ENCODE data around the gene MIGA2.

MIGA2 gene

GRCh38 chr9:129038109-129038852 is 1.9 kb downstream of the MIGA2 start:
- DNase-seq: no peak

DNA sequence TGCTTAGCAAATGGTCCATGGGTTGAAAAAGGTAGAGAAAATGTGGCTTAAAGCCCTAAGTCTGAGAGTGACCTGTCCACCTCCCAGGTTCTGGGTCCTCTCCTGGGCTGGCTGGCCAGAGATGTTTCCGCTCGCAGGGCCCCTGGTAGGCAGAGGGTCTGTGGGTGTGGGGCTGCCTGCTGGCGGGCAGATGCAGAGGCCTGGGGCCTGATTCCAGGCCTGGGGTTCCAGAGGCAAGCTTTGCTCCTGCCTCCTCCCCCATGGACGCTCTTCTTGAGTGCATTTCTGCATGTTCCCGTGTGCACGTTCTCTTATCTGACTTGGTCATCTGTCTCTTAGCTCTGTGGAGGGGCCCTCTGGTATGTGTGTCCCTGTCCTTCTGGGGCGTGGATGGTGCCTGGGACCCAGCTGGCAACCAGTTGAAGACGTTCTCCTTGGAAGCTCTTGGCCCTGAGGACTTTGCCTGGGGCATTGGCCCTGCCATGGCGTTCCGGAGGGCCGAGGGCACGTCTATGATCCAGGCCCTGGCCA is 3.8 kb downstream of the MIGA2 start:
- no peak for DNase-seq

- DNase-seq: no peak
Observed at GRCh38 chr9:129042016-129042415, 5.6 kb downstream of the MIGA2 start.

DNA sequence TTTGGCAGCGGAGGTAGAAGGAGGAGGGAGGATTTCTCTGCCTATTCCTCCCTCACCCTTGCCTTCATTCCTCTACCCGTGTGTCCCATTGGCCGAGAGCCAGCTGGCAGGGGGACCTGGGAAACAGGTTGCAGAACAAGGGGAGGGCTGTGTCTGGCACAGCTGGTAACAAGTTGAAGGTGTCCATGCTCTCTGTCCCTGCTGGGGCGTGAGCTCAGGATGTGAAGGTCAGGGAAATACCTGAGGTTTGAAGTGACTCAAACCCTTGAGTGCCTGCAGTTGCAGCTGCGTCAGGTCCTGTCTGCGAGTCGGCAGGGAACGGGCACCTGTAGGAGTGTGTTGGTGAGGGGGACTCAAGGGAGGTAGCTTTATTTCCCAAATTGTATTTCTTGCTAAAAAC is 16.2 kb downstream of the MIGA2 start:
- no peak for DNase-seq

GRCh38 chr9:129053020-129053419 is 16.6 kb downstream of the MIGA2 start:
- no peak for DNase-seq

GRCh38 chr9:129054163-129054851 is 17.9 kb downstream of the MIGA2 start:
- DNase-seq: no peak

- DNase-seq: no peak
Observed at GRCh38 chr9:129058965-129059795, 22.8 kb downstream of the MIGA2 start.

GRCh38 chr9:129059796-129060785 is 23.7 kb downstream of the MIGA2 start:
- DNase-seq: no peak

GRCh38 chr9:129060991-129061390 is 24.6 kb downstream of the MIGA2 start:
- DNase-seq: no peak

- DNase-seq: no peak
Observed at GRCh38 chr9:129063061-129063460, 26.6 kb downstream of the MIGA2 start.

DNA sequence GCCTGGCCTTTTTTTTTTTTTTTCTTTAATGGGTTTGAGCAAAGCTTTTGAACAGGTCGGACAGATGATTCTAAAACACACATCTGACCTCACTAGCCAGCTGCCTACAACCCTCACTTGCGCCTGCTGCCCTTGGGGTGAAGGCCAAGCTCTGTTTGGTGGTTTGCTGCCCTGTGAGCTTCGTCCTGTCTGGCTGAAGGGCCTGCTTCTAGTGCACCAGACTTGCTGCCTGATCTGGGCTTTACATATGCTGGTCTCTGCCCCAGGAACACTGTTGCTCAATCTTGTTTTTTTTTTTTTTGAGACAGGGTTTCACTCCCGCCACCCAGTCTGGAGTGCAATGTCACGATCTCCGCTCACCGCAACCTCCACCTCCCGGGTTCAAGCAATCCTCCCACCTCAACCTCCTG is 28.1 kb downstream of the MIGA2 start:
- DNase-seq: no peak

DNA sequence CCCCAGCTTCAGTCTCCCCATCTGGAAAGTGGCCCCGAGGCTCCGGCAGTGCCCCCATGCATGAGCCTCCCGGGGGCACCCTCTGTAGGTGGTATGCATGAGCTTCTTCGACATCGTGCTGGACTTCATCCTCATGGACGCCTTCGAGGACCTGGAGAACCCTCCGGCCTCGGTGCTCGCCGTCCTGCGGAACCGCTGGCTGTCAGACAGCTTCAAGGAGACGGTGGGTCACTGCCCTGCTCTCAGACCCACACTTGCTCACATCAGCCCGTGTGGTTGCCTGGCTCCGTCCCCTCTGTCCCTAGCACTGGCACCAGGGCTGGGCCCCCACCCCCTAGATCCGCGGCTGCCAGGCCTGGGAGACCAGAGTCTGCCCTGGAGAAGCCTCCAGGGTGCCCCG is 31.7 kb downstream of the MIGA2 start:
- DNase-seq: no peak

DNA sequence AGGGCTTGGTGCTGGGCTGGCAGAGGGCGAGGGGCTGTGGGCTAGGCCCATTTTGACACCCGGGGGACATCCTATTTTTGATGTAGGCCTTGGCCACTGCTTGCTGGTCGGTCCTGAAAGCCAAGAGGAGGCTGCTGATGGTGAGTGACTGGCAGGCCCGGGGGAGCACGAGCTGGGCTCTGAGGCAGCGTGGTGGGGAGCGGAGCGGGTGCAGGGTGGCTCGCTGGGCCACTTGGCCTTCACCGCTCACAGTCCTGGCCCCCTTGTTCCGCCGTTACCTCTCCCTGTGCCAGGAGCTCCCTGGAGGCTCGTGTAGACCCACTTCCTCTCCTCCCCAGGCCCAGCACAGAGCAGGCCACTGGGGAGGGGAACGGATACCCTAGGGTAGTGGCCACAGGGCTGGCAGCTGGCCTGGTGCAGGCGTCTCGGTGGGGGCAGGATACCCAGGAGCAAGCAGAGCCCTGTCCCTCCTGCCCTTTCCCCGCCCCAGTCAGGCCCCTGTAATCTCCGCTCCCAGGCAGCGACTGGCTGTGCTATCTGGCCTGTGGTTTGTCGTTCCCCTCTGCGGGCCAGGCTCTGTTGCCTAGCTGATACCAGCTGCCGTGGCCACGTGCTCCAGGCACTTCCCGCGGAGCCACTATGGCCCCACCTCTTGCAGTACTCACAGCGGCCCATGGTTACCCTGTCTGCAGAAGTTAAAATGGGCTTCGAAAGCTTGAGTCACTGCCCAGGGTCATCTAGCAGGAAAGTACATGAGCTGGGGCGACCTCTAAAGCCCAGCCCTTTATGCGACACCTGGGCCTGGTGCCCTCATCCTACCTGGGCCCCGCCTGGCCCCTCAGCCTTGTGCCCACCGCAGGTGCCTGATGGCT is 32.8 kb downstream of the MIGA2 start:
- DNase-seq: peak in 2 of 4 experiments; percentile 30 to 38

- DNase-seq: no peak
Observed at GRCh38 chr9:129069862-129070641, 33.6 kb downstream of the MIGA2 start.

GRCh38 chr9:129070696-129071525 is 34.5 kb downstream of the MIGA2 start:
- DNase-seq: no peak

DNA sequence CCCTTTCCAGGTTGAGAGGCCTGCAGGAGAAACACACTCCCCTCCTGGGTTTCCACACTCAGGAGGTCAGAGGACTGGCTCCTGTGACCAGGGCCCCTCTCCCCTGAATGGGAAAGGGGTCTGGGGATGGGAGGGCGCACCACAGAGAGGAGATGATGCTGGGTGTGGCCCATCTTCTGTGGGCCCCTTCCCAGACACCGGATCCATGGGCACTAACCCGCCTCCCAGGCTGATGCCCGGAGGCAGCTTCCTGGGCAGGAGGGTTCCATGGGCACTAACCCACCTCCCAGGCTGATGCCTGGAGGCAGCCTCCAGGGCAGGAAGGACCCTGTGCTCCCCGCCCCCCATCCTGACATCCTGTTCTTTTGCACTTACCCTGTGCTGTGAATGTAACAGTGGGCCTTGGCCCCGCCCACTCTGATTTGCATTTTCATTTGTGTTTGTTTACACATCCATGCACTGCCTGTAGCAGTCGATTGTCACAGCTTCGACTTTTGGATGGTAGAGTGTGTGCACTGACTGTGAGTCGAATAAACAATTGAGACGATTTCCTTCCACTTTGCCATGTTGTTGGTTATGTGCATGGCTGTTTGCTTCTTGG is 35.2 kb downstream of the MIGA2 start:
- DNase-seq: peak in 1 of 4 experiments; percentile 20

DNA sequence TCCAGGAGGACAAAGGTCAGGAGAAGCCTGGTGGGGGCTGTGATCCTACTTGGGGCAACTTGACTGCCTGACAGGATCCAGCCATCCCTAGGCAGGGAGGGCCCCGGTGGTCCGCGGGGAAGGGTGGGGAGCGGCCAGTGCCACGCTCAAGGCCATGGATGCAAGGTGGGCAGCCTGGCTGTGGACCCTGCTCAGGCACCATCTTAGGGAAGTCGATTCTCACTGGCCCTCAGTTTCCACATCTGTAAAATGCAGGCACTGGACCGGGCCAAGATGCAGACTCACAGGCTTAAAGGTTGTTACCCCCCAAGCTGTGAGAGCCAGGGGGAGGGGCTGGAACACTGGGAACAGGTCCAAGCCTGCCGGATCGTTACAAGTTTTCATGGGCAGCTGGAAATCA is 35.7 kb downstream of the MIGA2 start:
- no peak for DNase-seq

- DNase-seq: no peak
Observed at GRCh38 chr9:129073404-129073803, 37.0 kb downstream of the MIGA2 start.

- no peak for DNase-seq
Observed at GRCh38 chr9:129074106-129074505, 37.7 kb downstream of the MIGA2 start.
